ENCODE data around the gene PLXNB3.

PLXNB3 gene

GRCh38 chrX:153813161-153813560 lies 49.1 kb downstream of the PLXNB3 start:
- TF ChIP-seq TAF1 (IDR thresholded peaks at IDR 0.05; ENCODE audit: borderline replicate concordance, insufficient read depth, low read length) (no peak), FOXP2 (optimal IDR thresholded peaks at IDR 0.05; ENCODE audit: borderline replicate concordance, extremely low read depth, extremely low read length, insufficient read depth) (no peak), REST (IDR thresholded peaks at IDR 0.05; ENCODE audit: insufficient read depth in 1 of 2, low read depth in 2 of 2, low read length in 2 of 2) (no peak)

- TF ChIP-seq POLR2AphosphoS5 (IDR thresholded peaks at IDR 0.05; ENCODE audit: low read depth, low read length) = no peak
- TF ChIP-seq SIN3A (IDR thresholded peaks at IDR 0.05; ENCODE audit: borderline replicate concordance, insufficient read depth, low read length) = no peak
- TF ChIP-seq TAF1 (IDR thresholded peaks at IDR 0.05; ENCODE audit: borderline replicate concordance, insufficient read depth, low read length) = no peak
- TF ChIP-seq REST (IDR thresholded peaks at IDR 0.05; ENCODE audit: insufficient read depth in 1 of 2, low read depth in 2 of 2, low read length in 2 of 2) = no peak
- TF ChIP-seq FOXP2 (optimal IDR thresholded peaks at IDR 0.05; ENCODE audit: borderline replicate concordance, extremely low read depth, extremely low read length, insufficient read depth) = no peak
These were observed 50.7 kb downstream of the PLXNB3 start for GRCh38 chrX:153814591-153815315.

GRCh38 chrX:153816831-153817690 lies 53.0 kb downstream of the PLXNB3 start:
- no peak for TF ChIP-seq REST (IDR thresholded peaks at IDR 0.05; ENCODE audit: insufficient read depth in 1 of 2, low read depth in 2 of 2, low read length in 2 of 2)
- no peak for TF ChIP-seq POLR2AphosphoS5 (IDR thresholded peaks at IDR 0.05; ENCODE audit: low read depth, low read length)
- no peak for TF ChIP-seq SIN3A (IDR thresholded peaks at IDR 0.05; ENCODE audit: borderline replicate concordance, insufficient read depth, low read length)
- no peak for TF ChIP-seq TAF1 (IDR thresholded peaks at IDR 0.05; ENCODE audit: borderline replicate concordance, insufficient read depth, low read length)
- no peak for TF ChIP-seq FOXP2 (optimal IDR thresholded peaks at IDR 0.05; ENCODE audit: borderline replicate concordance, extremely low read depth, extremely low read length, insufficient read depth)

- TF ChIP-seq POLR2AphosphoS5 (IDR thresholded peaks at IDR 0.05; ENCODE audit: low read depth, low read length) (no peak), REST (IDR thresholded peaks at IDR 0.05; ENCODE audit: insufficient read depth in 1 of 2, low read depth in 2 of 2, low read length in 2 of 2) (no peak), FOXP2 (optimal IDR thresholded peaks at IDR 0.05; ENCODE audit: borderline replicate concordance, extremely low read depth, extremely low read length, insufficient read depth) (no peak), TAF1 (IDR thresholded peaks at IDR 0.05; ENCODE audit: borderline replicate concordance, insufficient read depth, low read length) (no peak), SIN3A (IDR thresholded peaks at IDR 0.05; ENCODE audit: borderline replicate concordance, insufficient read depth, low read length) (no peak)
These were observed 54.7 kb downstream of the PLXNB3 start for GRCh38 chrX:153818571-153819383.

Data from PFSK-1 (cell line).